CD4-positive, alpha-beta T cell treated with Interleukin-17A for 1 hour (primary cell): ENCODE measurements around the gene PLRG1.
"Not testable (repeated sequence)": the region's sequence is repeated elsewhere in the genome, so short reads cannot be mapped to it uniquely, and the experiment has no call there.

ENCODE experiments used
- DNase-seq: peaks from one replicate; pipeline ENCODE4 v3.0.0-alpha.2; 2020

Gene PLRG1

DNA sequence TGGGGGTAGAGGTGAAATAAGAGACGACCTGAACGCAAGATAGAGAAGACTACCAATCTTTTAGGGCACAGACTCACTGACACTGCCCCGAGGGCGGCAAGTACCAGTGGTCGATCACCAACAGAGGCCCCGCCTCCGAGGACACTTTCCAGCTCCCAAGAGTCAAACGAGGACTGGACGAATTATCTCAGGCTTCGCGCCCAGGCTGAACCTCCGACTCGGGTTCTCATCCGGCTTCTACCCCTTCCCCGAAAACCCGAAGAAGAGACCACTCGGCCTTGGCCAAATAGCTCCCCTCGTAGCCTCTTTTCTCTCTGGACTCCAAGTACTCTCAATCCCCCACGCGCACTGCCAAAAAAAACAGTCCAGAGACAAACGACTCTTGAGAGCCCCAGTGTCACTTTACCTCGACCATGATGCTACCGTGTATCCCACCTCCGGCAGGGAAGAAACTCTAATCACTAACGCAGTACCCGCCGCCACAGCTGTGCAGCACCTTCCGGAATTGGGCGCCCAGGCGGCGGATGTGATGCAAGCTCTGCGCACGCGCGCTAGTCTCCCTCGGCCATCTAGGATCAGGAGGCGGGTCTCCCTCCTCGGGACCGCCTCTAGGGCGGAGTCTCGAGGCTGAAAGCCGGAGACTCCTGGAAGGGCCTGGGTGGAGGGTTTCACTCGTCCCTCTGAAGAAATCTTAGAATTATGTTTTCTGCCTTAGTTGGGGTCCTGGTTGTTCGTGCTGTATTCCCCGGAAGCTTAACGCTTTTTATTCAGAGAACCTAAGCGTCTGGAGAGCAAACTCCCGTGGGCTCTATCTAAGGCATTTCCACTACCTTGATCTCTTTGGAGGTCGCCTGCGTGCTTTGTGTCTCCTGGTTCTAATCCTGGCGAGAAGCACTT lies at the start of gene PLRG1:
Gene PLRG1 (minus strand): TSS at position 507 of the 897 bp plus-strand sequence. CDS start 92 bp downstream, at position 415.
- peak; percentile 96 for DNase-seq

DNA sequence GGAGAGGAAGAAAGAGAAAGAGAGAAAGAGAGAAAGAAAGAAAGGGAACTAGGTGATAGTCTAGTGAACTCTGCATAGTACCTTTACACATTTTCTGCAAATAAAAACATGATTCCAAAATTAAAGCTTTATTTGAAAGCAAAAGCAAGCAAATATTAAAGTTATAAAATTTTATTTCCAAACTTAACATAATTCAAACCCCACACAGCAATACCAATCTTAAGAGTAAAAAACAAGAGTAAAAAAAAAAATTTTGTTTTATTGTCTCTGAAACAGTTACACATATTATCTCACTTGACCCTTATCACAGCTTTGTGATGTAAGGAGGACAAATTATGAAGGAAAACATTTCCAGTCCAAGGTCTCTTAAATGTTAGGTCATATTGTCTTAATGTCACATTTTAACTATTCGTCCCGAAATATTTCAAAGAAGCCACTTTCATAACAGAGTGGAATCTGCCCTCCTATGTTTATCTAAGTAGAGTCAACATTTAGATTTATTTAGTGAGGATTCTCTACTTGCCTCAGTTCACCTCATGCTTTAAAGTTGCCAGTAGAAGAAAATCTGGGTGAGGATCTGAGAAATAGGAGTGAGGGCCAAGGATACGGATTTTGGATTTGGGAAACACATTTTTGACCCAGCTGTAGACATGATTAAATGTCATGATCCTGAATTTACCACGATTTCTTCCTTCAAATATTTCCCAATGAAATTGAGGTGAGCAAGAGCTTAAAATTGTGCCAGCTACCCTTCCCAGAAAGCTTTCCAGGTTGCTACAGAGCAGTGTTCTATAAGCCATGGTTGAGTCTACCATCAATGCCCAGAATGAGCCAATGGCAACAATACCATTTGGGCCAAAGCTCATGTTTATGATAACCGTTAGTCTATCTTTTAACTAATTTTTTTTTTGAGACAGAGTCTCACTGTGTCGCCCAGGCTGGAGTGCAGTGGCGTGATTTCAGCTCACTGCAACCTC lies 47.9 kb upstream of the PLRG1 start:
- DNase-seq: no peak

DNA sequence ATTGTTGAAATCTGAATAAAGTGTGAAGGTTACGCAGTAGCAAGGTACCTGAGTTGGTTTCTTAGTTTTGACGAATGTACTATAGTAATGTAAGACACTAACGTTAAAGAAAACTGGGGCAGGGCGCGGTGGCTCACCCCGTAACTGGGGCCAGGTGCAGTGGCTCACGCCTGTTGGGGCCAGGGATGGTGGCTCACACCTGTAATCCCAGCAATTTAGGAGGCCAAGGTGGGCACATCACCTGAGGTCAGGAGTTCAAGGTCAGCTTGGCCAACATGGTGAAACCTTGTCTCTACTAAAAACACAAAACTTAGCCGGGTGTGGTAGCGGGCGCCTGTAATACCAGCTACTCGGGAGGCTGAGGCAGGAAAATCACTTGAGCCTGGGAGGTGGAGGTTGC lies 47.1 kb upstream of the PLRG1 start:
- not testable (repeated sequence) for DNase-seq

DNA sequence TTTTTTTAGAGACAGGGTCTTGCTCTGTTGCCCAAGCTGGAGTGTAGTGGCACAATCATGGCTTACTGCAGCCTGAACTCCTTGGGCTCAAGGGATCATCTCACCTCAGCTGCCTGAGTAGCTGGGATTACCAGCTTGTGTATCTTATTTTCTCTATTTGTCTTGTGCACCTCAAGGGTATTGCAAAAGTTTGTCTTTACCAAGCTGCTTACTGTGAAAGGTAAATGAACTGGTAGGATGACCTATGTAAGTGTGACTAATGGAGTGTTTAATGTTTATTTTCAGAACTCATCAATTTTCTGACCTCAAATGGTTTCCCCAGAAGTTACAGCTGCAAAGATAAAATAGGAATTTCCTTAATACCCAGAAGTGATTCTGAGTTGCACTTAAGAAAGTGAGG lies 45.6 kb upstream of the PLRG1 start:
- no peak for DNase-seq

DNA sequence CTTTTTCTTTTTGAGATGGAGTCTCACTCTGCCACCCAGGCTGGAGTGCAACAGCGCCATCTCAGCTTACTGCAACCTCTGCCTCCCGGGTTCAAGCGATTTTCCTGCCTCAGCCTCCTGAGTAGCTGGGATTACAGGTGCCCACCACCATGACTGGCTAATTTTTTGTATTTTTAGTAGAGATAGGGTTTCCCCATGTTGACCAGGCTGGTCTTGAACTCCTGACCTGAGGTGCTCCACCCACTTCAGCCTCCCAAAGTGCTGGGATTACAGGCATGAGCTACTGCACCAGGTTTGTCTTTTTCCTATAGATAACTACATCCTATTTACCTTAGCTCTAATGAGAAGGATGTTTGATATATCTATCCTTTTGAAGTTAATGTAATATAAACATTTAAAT lies 44.1 kb upstream of the PLRG1 start:
- DNase-seq: not testable (repeated sequence)

DNA sequence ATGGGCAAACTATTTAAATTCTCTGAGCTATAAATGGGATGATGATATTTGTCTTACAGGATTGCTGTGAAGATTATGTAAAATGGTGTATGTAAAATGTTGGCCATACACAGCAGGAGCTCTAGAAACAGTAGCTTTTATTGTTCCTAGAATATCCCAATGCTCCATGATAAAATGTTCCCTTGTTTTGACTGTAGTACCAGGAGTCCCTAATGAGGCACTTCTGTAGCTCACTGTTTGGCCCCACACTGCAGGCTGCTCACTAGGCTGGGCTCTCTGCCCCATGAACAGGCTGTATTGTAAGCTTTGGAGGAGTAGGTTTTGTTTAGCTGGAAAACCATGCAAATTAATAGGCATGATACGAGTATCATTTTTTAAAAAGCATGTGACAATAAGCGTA lies 43.7 kb upstream of the PLRG1 start:
- no peak for DNase-seq

DNA sequence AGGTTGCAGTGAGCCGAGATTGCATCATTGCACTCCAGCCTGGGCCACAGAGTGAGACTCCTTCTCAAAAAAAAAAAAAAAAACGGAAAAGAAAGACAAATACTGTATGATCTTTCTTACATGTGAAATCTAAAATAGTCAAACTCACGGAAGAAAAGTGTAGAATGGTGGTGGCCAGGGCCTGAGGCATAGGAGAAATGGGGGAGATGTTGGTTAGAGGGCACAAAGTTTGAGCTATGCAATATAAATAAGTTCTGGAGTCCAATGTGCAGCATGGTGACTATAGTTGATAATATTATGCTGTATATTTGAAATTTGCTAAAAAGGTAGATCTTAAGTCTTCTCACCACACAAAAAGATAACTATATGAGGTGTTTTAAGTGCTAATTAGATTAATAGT lies 41.7 kb upstream of the PLRG1 start:
- no peak for DNase-seq

DNA sequence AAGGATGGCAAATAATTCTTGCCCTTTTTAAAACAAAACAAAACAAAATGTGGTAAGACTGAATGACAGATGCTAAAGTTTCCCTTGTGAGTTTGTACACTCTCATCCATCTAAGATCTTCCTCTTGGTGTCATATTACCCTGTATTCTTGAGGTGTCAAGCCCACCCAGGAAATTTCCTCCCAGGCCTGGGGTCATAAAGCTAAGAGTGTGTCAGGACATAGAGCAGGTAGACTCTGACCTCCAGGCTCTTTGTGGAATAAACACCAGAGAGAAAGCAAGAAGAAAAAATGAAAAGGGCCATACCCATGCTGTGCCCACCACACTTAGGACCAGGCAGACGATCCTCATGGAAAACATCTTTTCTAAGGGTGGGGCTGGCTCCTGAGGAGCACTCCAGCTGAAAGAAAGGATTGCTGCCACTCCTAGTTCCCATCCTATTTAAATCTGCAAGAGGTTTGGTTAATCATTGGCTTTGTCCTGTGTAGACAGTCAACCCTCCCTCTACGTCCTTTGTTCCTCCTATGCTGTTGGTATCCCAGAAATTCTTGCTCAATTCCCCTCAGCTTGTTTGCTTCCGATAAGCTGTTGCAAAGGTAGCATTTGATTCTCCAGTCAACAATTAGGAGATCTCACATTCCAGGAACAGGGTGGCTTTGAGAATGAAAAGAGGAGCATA lies 40.3 kb upstream of the PLRG1 start, which contains the start of gene FGA:
Gene FGA (minus strand): TSS at position 414 of the 678 bp plus-strand sequence. CDS start 55 bp downstream, at position 359.
- DNase-seq: no peak

DNA sequence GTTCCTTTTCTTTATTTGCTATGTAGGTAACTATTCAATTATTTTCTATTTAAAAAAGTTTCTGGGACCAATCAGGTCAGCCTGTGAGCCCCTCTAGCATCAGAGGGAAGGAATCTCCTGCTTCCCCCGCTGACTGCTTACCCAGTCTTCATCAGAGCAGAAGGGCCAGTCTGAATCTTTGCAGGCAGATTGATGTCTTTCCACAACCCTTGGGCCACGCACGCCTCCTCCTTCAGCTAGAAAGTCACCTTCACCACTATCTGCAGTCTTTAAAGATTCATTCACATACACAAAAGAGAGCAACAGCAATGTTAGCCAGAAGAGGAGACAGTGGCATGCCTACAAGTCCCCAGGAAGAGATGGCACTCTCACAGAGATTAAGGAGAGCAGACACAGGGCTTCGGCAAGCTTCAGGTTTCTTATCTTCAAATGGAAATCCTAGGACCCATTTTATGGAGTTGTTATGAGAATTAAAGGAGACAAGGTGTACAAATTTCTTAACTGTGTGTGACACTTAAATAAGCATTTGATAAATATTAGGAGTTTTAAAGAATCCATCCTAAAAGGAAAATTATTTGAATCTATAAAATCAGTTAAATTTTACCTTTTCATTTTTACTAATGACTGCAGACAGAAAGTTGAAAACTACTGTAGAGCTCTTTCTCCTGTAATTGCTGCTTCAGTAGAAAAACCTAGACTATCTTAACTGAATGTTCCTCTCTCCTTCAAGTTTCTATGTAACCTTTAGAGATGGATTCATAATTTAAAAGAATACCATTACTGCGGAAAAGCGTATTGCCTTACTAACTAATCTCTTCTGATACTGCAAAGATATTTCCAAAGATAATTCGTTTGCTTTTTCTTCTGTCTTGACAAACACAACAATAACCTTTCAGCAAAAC lies 39.3 kb upstream of the PLRG1 start:
- no peak for DNase-seq

DNA sequence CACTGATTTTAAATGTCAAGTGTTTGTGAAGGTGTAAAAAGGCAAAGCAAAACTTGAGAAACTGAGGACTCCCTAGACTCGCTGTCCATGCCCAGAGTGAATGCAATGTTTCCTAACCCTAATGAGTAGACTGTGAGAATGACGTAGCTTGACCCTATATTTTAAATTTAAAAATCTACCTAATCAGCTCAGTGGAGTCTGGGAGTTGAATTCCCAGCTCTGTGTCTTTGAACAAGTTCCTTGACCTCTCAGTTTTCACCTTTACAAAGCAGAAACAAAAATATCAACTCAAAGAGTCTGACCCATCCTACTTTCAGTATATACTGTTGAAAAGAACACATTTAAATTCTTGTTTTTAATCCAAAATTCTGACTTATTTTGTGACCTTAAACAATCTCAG lies 38.0 kb upstream of the PLRG1 start:
- no peak for DNase-seq

DNA sequence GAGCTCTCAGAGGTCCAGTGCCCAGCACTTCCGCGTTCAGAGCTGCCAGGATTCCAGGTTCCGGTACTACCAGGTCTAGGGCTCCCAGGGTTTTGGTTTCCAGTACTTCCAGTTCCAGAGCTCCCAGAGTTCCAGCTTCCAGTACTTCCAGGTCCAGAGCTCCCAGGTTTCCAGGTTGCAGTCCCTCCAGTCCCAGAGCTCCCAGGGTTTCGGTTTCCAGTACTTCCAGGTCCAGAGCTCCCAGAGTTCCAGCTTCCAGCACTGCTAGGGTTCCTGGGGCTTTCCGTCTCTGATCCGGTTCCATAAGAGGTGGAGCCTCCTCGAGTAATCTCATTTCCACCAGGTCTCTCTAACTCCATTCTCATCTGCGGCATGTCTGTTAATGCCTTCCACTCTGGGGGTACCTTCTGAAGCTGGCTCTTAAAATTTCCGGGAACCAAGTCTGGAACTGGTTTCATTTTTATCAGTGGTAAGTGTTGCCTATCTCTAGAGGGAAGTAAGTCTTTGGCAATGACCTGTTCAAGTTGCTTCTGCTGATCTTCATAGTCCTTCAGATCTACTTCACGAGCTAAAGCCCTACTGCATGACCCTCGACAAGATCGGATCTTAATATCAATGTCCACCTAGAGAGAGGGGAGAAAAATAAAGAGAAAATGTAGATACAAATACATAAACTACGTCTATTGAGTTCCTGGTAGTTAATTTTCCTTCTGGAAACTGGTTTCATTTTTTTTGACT lies 36.3 kb upstream of the PLRG1 start:
- no peak for DNase-seq

DNA sequence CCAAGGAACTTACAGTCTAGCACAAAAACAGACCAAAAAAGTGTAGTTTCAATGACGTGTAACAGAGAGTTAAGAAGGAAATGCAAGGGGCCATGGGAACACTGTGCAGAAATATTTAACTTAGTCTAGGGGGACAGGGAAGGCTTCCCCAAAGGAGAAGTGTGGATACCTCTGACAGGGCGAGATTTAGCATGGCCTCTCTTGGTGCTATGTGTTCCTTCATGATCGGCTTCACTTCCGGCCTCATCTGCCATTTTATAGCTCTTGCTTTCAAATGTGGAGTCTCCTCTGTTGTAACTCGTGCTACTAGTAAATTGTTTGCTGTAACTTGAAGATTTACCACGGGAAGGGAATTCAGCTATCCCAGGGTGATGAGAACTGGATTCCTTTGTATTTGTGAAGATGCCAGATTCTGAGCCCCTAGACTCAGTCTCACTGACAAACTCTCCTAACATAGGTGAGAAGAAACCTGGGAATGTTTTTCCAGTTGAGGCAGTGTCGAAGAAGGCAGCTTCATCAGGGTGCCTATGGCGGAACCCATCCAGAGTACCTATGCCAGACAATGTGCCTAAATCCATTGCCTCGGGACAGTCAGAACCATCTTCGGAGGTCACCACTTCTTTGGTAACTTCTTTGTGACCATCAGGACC lies 35.3 kb upstream of the PLRG1 start:
- no peak for DNase-seq

DNA sequence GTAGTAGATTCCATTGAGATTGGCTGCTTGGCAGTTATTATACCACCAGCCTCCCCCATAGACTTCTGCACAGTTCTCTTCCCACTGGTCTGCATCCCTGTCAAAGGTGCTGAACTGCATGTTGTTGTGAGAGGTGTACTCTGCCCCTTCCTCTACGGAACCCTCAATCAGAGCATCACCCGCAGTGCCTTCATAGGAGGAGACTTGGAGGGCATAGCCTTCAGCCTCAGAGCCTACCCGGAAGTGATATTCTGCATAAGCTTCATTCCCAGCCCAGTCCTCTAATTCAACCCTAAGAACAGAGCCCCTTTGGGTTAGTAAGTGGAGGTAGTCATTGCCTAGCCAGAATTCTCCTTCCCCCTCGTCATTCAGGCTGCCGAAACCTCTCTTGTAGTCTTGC lies 34.1 kb upstream of the PLRG1 start:
- no peak for DNase-seq

DNA sequence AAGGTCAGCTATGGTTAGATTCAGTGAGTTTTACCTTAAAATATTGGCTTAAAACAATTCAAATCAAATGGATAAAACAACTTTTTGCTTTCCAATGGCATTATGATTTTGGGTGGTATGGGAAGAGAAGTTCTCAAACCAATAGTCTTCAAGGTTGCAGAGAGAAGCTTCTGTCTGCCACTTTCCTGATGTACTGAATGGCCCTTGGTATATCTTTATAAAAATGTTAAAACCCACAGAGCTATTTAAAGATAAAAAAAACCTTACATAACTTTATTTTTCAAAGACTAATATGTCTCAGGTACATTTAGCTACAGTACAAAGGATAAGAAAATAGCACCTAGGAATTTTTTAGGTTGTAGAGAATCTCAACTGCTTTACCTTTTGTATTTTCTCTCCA lies 33.5 kb upstream of the PLRG1 start:
- no peak for DNase-seq

DNA sequence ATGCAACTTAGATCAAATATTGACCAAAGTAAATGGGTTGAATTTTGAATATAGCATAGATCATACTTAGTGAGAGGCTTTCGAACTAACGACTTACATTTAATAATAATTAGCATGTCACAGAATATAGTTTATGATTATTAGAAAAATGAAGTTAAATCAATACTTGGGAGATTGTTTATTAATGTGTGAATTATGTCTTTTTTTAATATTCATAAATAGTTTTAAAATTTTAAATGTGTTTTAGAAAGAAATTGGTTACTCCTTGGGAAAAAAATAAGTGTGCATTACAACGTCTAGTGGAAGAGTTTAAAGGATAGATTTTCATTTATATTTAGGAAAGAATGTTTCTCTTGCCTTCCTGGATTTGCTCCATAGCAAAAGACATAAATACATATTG lies 33.0 kb upstream of the PLRG1 start:
- DNase-seq: no peak

DNA sequence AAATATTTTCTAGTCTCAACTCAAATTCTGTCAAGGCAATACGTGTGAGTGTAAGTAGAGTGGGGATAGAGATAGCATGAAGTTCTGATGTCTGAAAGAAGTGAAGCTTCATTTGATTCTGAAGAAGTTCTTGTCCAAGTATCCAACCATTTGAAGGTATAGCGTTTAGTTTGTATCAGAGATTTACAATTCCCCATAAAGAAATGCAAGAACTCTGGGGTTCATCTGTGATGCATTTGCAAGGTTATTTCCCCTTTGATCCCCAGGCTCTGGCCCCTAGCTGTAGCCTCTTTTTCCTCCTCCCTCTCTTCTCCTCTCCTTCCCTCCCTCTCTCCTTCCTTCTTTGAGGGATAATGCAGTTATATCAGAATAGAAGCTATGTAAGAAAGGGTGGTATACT lies 32.5 kb upstream of the PLRG1 start:
- DNase-seq: no peak

DNA sequence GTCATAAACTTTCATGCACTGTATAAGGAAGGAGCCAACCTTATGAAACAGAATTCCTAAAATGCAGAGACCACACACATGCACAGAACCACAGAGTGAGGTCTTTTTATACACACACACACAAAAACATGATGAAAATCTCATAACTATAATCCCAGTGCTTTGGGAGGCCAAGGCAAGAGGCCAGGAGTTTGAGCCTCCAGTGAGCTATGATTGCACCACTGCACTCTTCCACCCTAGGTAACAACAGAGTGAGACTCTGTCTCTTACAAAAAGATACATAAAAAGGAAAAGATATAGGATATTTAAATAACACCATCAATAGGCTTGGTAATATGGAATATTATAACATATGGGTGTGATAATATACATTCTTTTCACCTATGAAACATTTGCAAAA lies 29.7 kb upstream of the PLRG1 start:
- no peak for DNase-seq

DNA sequence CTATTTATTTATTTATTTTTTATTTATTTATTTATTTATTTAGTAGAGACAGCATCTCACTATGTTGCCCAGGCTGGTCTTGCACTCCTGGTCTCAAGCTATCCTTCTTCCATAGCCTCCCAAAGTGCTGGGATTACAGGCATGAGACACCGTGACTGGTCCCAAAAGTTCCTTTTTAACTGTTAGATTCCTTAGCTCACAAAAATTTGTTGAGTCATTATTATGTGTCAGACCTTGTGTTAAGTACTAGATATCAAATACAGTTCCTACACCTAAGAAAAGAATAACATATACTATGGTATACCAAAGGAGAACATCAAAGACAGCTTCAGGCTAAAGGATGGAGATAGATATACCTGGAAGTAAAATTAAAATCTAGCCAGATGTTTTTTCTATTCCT lies 28.7 kb upstream of the PLRG1 start:
- no peak for DNase-seq

DNA sequence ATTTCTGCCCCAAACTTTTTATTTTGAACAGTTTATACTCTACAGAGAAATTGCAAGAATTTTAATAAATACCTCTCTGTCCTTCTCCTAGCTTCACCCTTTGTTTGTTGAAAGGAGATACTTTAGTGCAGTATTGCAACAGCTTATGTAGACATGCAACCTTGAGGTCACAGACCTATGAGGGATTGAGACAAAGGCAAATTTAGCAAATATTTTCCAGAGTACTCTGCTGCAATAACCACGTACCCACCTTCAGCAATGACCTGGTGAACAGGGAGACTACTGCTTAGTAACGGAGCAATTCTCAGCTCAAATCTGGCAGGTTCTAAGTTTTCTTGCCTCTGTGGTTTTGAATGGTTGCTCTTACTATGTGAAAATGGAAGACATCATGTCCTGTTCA lies 27.1 kb upstream of the PLRG1 start:
- DNase-seq: no peak

DNA sequence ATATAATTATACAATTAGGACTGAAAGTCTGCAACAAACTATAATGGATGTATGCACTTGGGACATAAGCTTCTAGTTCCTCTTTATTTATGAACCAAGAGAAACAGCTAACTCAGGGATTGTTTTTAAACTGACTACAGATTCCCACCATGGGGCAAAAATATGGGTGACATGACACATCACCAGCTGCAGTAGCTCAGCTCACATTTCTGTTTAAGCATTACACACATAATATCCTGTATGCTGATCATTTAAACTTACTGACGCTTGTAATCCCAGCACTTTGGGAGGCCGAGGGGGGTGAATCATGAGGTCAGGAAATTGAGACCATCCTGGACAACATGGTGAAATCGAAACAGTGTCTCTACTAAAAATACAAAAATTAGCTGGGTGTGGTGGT lies 24.1 kb upstream of the PLRG1 start:
- DNase-seq: no peak
